SK-N-SH (cell line): ENCODE results near the gene RHAG.

Experiments used
- EP300 ChIP-seq, 2 experiments: IDR thresholded peaks; 2 replicates each; pipeline versions ENCODE4 v1.4.0 to v1.6.1; 2012; ENCODE audit warnings: borderline replicate concordance in 1 of 2, low read depth in 1 of 2, low read length in 1 of 2
- EZH2phosphoT487 ChIP-seq: fragments of 200-600 bp; sonication (generic); IDR thresholded peaks from 2 replicates; pipeline ENCODE4 v1.6.1; 2017; ENCODE audit warnings: low read depth, mixed run types, mild to moderate bottlenecking, antibody characterized with exemption, moderate library complexity, borderline replicate concordance
- GABPA ChIP-seq: IDR thresholded peaks from 2 replicates; pipeline ENCODE4 v1.4.0; 2012; ENCODE audit warnings: low read depth, mild to moderate bottlenecking
- JUND ChIP-seq: IDR thresholded peaks from 2 replicates; pipeline ENCODE4 v1.4.0; 2012
- NRF1 ChIP-seq: IDR thresholded peaks from 2 replicates; pipeline ENCODE4 v1.6.1; 2012; ENCODE audit warnings: low read depth, mild to moderate bottlenecking, low read length
- POLR2AphosphoS5 ChIP-seq: IDR thresholded peaks from 2 replicates; pipeline ENCODE4 v1.6.1; 2012; ENCODE audit warnings: low read depth, low read length
- RCOR1 ChIP-seq: fragments of 150-350 bp; IDR thresholded peaks from 2 replicates; pipeline ENCODE4 v1.6.1; 2017; ENCODE audit warnings: antibody characterized with exemption, low read length
- RFX5 ChIP-seq: IDR thresholded peaks from 2 replicates; pipeline ENCODE4 v1.6.1; 2012; ENCODE audit warnings: mild to moderate bottlenecking, improper control_type of control experiment, low read length
- SIN3A ChIP-seq: IDR thresholded peaks from 2 replicates; pipeline ENCODE4 v1.6.1; 2012; ENCODE audit warnings: low read depth, mild to moderate bottlenecking, low read length, moderate library complexity, borderline replicate concordance
- TAF1 ChIP-seq: IDR thresholded peaks from 2 replicates; pipeline ENCODE4 v1.6.1; 2012; ENCODE audit warnings: low read depth, mild to moderate bottlenecking, low read length, moderate library complexity, borderline replicate concordance
- TCF12 ChIP-seq: IDR thresholded peaks from 2 replicates; pipeline ENCODE4 v1.4.0; 2012
- TF ChIP-seq, protein P1 (sequence below): fragments of 200-600 bp; sonication (generic); IDR thresholded peaks from 2 replicates; pipeline ENCODE4 v1.6.1; 2017; ENCODE audit warnings: antibody characterized with exemption, mild to moderate bottlenecking, moderate library complexity
- TF ChIP-seq, protein P2 (sequence below): IDR thresholded peaks from 2 replicates; pipeline ENCODE4; 2012
- TF ChIP-seq, protein P3 (sequence below): fragments of 150-350 bp; IDR thresholded peaks from 2 replicates; pipeline ENCODE4 v1.6.1; 2017; ENCODE audit warnings: antibody characterized with exemption, low read length, low read depth, borderline replicate concordance

DNA sequence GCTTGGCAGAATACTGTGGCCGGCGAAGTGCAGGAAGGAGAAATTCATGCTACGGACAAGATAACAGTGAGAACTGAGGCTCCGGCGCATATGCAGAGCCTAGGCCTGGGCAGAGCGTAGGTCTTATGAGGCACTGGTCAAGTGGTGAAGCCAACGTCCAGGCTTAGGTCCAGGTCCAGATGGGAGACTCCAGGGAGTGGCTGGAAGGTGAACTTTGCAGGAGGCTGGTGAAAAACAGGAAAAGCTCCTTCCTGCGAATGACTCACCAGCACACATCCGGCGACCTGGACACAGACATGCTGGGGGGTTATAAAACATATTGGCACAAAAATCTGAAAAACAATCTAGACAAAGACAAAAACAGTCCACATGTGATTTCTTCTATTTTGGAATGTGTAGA lies 70.8 kb downstream of the RHAG start:
- TF ChIP-seq GABPA (no peak), NRF1 (no peak), TCF12 (no peak), POLR2AphosphoS5 (no peak), EZH2phosphoT487 (no peak), RFX5 (no peak), SIN3A (no peak), TAF1 (no peak), RCOR1 (no peak), EP300 (IDR thresholded peaks at IDR 0.05; ENCODE audit: borderline replicate concordance in 1 of 2, low read depth in 1 of 2, low read length in 1 of 2) (no peak), JUND (no peak)
- TF ChIP-seq, protein P1, sequence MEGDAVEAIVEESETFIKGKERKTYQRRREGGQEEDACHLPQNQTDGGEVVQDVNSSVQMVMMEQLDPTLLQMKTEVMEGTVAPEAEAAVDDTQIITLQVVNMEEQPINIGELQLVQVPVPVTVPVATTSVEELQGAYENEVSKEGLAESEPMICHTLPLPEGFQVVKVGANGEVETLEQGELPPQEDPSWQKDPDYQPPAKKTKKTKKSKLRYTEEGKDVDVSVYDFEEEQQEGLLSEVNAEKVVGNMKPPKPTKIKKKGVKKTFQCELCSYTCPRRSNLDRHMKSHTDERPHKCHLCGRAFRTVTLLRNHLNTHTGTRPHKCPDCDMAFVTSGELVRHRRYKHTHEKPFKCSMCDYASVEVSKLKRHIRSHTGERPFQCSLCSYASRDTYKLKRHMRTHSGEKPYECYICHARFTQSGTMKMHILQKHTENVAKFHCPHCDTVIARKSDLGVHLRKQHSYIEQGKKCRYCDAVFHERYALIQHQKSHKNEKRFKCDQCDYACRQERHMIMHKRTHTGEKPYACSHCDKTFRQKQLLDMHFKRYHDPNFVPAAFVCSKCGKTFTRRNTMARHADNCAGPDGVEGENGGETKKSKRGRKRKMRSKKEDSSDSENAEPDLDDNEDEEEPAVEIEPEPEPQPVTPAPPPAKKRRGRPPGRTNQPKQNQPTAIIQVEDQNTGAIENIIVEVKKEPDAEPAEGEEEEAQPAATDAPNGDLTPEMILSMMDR, result no peak
- TF ChIP-seq, protein P2, sequence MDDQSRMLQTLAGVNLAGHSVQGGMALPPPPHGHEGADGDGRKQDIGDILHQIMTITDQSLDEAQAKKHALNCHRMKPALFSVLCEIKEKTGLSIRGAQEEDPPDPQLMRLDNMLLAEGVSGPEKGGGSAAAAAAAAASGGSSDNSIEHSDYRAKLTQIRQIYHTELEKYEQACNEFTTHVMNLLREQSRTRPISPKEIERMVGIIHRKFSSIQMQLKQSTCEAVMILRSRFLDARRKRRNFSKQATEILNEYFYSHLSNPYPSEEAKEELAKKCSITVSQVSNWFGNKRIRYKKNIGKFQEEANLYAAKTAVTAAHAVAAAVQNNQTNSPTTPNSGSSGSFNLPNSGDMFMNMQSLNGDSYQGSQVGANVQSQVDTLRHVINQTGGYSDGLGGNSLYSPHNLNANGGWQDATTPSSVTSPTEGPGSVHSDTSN, result no peak
- TF ChIP-seq, protein P3, sequence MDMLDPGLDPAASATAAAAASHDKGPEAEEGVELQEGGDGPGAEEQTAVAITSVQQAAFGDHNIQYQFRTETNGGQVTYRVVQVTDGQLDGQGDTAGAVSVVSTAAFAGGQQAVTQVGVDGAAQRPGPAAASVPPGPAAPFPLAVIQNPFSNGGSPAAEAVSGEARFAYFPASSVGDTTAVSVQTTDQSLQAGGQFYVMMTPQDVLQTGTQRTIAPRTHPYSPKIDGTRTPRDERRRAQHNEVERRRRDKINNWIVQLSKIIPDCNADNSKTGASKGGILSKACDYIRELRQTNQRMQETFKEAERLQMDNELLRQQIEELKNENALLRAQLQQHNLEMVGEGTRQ, result no peak
